Nucleus accumbens (tissue), 56 donors: Measurements from ENCODE around the gene CES5A.
"Not testable (repeated sequence)": the region's sequence is repeated elsewhere in the genome, so short reads cannot be mapped to it uniquely, and the experiment has no call there.

Experiments used
- DNase-seq, 56 donors: peaks; one replicate each; lab custom pipeline; 2025; lab: John Stamatoyannopoulos, UW

Gene CES5A

DNA sequence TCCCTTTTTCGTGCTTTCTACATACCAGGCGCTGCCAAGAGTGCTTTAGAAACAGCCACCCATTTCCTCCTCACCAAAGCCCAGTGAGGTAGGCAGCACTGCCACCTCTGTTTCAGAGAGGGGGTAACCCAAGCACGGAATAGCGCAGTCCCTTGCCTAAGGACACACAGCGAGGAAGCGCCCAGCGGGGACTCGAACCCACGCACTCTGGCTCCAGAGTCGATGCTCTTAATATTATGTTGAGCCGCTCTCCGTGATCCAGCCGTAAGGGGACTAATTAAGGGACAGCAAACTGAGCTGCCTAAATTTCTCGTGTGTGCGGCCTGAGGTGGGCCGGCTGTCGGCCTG lies 42.8 kb downstream of the CES5A start:
- DNase-seq: no peak

DNA sequence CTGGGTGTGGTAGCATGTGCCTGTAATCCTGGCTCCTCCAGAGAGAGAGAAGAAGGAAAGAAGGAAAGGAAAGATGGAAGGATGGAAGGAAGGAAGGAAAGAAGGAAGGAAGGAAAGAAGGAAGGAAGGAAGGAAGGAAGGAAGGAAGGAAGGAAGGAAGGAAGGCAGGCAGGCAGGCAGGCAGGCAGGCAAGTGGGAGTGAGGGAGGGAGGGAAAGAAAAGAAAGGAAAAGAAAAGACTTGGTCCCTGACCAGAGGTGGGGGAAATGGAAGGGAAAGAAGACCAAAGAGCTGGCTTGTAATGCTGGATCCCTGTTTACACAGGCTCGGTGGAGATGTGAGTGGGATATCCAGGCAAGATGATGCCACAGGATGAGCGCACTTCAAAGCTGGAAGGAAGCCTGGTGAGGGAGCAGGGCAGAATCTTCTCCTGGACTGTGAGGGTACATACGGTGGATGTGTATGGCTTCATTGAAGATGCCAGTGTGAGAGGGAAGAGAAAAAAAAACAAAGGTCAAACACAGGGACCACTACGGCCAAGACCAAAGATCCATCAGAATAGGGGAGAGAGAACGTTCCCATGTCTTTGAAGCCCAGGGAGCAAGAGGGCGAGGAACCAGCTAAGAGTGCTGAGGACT lies 44.4 kb downstream of the CES5A start:
- no peak for DNase-seq

DNA sequence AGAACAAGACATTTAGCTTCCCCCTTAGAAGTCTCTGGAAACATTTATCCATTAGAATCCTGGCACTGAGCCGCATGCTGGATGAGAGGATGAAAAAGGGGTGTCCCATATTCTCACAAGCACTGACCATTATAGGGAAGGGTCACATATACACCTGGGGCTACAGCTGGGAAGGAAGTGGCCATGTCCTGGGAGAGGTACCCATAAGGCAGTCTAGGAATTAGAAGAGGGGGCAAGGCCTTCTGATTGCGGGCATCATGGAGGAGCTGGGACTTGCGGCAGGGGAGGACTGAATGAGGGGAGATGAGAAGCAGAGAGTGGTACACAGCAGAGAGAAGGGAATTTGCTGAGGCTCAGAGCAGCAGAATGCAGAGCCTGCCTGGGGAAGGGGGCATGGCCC lies 45.9 kb downstream of the CES5A start:
- DNase-seq: not testable (repeated sequence)

DNA sequence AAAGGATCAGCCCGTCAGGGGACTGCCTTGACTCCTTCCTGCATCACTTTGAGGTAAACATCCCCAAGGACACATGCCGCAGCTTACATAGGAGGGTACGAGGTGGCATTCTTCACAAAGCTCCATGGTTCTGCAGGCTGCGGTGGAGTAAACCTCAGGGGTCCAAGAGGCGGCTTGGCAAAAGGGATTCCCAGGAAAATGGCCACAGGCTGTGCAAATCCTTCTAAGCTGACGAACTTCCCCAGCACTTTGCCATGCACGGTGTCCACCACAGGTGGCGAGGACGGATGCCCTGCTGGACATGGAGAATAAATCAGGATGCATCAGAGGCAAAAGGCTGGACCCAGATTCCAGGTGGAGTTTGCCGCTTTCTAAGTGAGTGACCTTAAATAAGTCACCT lies 46.5 kb downstream of the CES5A start:
- DNase-seq: no peak

DNA sequence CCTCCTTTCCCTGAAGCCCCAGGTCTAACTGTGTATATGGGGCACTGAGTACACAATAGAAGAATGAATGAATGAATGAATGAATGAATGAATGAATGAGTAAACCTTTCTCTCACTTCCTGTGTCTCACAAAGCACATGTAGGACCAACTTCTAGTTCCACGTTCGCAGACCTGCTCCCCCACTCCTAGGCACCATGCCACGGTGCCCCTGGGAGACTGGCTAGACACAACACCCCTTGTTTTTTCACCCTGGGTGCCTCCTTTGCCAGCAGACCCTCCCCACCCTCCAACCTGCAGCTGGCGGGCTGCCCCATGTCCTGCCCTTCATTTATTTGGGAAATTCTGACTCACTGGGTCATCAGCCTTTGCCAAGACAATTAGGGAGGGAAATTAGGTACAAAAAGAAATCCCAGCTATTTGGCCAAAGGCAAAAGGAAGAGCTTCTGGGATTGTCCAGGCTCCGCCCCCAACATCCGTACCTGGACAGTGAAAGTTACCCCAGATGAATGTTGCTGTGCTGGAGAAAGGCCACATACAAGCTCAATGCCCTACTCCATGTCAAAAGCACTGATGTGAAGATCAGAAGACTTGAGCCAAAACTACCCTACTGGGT lies 50.0 kb downstream of the CES5A start:
- no peak for DNase-seq

DNA sequence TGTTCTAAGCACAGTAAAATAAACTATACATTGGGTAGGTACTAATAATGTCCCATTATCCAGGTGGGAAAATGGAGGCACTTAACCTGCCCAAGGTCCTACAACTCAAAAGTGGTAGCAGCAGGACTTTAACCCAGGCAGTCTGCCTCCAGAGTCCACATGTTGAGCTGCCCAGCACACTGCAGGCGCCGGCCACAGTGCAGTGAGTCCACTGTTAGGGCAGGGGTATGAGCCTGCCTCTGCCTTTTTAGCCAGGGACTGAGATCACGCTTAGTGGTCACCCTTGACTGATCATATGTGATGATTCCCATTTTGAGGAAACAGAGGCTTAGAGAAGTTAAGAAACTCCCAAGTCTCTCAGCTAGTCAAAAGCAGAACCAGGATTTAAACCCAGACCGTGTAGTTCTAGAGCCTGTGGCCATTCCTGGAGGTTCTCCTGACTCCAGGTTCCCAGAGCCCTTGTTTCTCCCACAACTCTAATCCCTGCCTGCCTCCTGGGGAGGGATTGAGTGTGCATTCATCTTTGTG lies 50.6 kb downstream of the CES5A start:
- no peak for DNase-seq

- DNase-seq: no peak
Observed at GRCh38 chr16:55822280-55822810, 52.8 kb downstream of the CES5A start.

- no peak for DNase-seq
Observed at GRCh38 chr16:55821210-55821609, 54.0 kb downstream of the CES5A start.

GRCh38 chr16:55820615-55821014 lies 54.6 kb downstream of the CES5A start:
- DNase-seq: no peak

DNA sequence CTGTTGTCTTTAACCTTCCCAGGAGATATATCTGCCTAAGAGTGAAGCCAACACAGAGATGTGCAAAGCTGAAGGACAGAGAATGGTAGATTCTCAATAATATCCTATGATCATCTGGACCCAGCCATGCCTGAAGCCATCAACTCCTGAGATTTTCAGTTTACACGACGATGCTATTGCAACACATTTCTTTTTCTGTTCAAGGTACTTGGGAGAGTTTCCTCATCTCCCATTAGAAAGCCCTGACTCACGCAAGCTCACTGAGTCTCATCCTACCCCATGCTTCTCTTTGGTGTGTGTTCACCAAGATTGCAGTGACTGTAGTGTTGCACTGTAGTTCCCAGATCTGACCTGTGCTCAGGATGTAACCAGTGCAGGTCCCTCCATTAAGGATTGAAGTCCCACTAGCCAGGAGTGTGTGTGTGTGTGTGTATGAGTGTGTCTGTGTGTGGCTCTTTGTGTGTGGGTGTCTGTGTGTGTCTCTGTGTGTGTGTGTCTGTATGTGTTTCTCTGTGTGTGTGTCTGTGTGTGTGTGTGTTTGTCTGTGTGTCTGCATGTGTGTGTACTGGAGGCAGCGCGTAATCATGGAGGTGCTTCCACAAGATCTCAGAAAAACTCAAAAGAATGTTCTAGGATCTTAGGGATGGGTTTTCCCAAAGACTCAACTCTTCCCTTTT lies 57.8 kb downstream of the CES5A start:
- no peak for DNase-seq

DNA sequence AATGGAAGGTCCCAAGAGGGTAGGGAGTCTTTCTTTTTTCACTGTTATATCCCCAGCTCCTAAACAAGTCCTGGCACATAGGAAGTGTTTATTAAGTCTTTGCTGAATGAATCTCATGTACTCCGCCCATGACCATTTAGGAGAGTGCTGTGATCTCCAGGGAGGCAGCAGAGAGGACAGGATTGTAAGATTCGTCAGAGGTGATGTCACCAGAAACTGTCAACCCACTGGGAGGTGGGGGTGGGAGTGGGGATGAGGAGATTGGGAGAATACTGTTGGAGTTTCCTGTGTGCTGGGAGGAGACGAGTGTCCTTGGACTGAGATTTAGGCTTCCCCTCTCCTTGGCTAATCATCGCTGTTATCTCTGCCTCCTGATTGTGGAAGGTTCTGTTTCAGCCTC lies 59.0 kb downstream of the CES5A start:
- DNase-seq: peak in 15 of 56 donors; percentile 5 to 51 (median 16)

DNA sequence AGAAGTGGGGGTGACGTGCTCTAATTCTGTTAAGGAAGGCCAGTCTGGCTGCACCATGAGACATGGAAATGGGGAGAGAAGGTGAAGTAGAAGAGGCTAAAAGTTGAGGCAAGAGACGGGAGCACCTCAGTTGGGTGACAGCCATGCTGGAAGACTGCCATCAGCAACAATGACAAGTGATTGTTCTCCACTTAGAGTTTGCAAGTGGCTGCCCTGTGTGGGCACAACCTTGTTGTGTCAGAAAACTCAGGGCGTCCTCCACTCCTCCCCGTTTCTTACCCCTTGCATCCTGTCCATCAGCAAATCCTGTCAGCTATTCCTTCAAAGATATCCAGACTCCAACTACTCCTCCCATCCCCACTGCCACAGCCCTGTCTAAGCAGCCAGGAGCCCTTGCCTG lies 59.9 kb downstream of the CES5A start:
- no peak for DNase-seq

- not testable (repeated sequence) for DNase-seq
Observed at GRCh38 chr16:55814174-55814573, 61.0 kb downstream of the CES5A start.

- DNase-seq: not testable (repeated sequence)
Observed at GRCh38 chr16:55813730-55814129, 61.4 kb downstream of the CES5A start.

DNA sequence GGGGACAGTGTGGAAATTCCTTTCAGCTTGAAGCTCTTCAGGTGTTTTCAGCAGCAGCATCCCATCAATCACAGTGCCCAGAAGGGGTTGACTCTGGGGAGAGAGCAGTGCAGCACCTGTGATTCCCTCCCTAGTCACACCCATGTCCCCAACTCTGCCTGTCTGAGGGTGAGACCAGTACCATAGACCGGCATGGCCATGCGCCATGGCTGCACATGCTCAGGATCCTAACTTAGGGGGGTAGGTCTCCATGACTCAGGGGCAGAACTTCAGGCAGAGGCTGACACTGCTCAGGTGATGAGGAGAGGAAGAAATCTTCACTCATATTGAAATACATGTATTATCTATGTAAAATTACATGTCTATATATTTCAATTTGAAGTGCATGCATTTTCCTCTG lies 62.2 kb downstream of the CES5A start:
- no peak for DNase-seq

DNA sequence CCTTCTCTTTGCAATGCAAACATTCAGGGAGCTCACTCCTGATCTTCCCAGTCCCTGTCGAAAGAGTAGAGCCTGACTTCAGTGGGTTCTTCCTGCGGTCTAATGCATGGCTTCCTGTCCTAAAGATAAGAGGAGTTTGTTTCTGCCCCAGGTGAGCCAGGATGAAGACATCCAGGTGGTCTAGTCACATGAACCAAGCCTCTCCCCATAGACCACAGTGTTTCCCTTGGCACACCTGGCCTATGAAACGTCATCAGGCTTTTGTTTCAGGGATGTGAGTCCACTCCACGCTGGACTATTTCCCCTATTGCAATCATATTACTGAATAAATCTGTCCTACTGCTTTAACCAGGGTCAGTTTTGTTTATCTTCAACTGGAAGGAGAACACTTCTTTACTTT lies 63.4 kb downstream of the CES5A start:
- no peak for DNase-seq

GRCh38 chr16:55810451-55810961 lies 64.7 kb downstream of the CES5A start:
- DNase-seq: no peak

DNA sequence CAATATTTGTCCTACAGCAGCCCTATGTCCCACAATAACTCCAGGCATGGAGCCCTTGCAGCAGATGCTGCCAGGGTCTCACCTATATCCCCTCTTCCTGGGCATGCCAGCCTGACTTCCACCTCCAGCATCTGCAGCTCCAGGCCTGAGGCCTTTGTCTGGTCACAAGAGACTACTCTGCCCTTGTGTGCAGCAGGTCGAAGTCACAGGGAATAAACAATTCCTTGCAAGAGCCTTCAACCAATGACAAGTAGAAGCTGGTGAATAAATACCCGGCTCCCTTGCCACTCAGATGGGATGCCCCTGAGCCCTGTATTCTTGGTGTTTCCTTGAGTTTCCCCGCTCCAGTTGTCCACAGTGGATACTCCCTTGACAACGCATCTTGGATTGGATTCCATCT lies 65.3 kb downstream of the CES5A start:
- no peak for DNase-seq

- no peak for DNase-seq
Observed at GRCh38 chr16:55809386-55809785, 65.8 kb downstream of the CES5A start.

GRCh38 chr16:55808286-55808685 lies 66.9 kb downstream of the CES5A start:
- DNase-seq: not testable (repeated sequence)

DNA sequence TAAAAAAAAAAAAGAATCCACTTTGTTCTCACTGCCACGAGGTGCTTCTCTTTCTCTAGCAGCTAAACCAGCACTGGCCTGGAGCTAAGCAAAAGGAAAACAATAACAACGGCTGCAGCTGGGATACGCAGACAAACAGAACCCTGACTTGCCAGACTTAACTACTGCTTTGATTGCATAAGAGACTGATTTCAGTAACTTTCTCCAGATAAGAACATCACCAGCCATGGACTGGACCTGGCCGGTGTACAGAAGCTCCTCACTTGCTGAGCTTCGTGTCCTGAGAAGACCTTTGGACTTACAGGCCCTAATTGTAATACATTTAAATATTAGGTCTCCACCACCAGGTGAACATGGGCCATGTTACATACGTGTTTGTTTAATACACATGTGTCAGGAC lies 70.1 kb downstream of the CES5A start:
- DNase-seq: not testable (repeated sequence)
